Suppressor macrophage treated with lipopolysaccharide for 1 hour (primary cell): ENCODE results near the gene CITED1.

Experiments used
- DNase-seq, 3 donors: peaks; one replicate each; pipeline ENCODE4 v3.0.0-alpha.2; 2020 to 2022

CITED1 gene

GRCh38 chrX:72269671-72270251 is 36.0 kb downstream of the CITED1 start:
- peak in 2 of 3 donors; percentile 4 to 6 for DNase-seq

- DNase-seq: no peak
Measured at GRCh38 chrX:72268597-72269365, 36.9 kb downstream of the CITED1 start.

- DNase-seq: no peak
Measured at GRCh38 chrX:72265263-72265662, 40.5 kb downstream of the CITED1 start.

GRCh38 chrX:72262077-72262476 is 43.6 kb downstream of the CITED1 start:
- DNase-seq: no peak

- DNase-seq: no peak
Measured at GRCh38 chrX:72260448-72260847, 45.3 kb downstream of the CITED1 start.

GRCh38 chrX:72258174-72258573 is 47.5 kb downstream of the CITED1 start:
- no peak for DNase-seq

- DNase-seq: no peak
Measured at GRCh38 chrX:72255864-72256263, 49.9 kb downstream of the CITED1 start.

GRCh38 chrX:72255445-72255844 is 50.3 kb downstream of the CITED1 start:
- DNase-seq: no peak

GRCh38 chrX:72254816-72255215 is 50.9 kb downstream of the CITED1 start:
- no peak for DNase-seq

- DNase-seq: no peak
Measured at GRCh38 chrX:72253686-72254085, 52.0 kb downstream of the CITED1 start.
